SJCRH30 (cell line): ENCODE results near the gene VPS39. TPM values are rescaled to one million over a fixed set of nuclear protein-coding genes. Genes with fewer than 3 reads are reported as not detected.
"Not testable (repeated sequence)": the region's sequence is repeated elsewhere in the genome, so short reads cannot be mapped to it uniquely, and the experiment has no call there.

Source experiments
- DNase-seq, 2 experiments: peaks; one replicate each; pipeline ENCODE4 v3.0.0-alpha.2; 2015 to 2020
- H3K27ac ChIP-seq: fragments of 250-450 bp; sonication (Bioruptor Pico); 2 replicates; pipeline ENCODE4 v1.5.1; 2020; ENCODE audit warnings: mild to moderate bottlenecking, moderate library complexity
- H3K27me3 ChIP-seq: fragments of 250-450 bp; sonication (Bioruptor Pico); 2 replicates; pipeline ENCODE4 v1.5.1; 2020; ENCODE audit warnings: mild to moderate bottlenecking, moderate library complexity
- H3K36me3 ChIP-seq: fragments of 250-450 bp; sonication (Bioruptor Pico); 2 replicates; pipeline ENCODE4 v1.5.1; 2020; ENCODE audit warnings: mild to moderate bottlenecking, moderate library complexity
- H3K4me1 ChIP-seq: fragments of 250-450 bp; sonication (Bioruptor Pico); 2 replicates; pipeline ENCODE4 v1.5.1; 2020; ENCODE audit warnings: mild to moderate bottlenecking, moderate library complexity
- H3K4me3 ChIP-seq: fragments of 250-450 bp; sonication (Bioruptor Pico); 2 replicates; pipeline ENCODE4 v1.5.1; 2020; ENCODE audit warnings: mild to moderate bottlenecking, moderate library complexity
- H3K9me3 ChIP-seq: fragments of 250-450 bp; sonication (Bioruptor Pico); replicated peaks from 2 replicates; pipeline ENCODE4 v1.5.1; 2020; ENCODE audit warnings: mild to moderate bottlenecking, moderate library complexity
- total RNA-seq: library from RNA; depleted of rRNA; stranded (reverse); fragments of >200 nt; shearing (Covaris generic); gene quantifications from 2 replicates; pipeline ENCODE4 v1.2.3, GENCODE V29; 2014; rRNA removed

VPS39 gene, protein sequence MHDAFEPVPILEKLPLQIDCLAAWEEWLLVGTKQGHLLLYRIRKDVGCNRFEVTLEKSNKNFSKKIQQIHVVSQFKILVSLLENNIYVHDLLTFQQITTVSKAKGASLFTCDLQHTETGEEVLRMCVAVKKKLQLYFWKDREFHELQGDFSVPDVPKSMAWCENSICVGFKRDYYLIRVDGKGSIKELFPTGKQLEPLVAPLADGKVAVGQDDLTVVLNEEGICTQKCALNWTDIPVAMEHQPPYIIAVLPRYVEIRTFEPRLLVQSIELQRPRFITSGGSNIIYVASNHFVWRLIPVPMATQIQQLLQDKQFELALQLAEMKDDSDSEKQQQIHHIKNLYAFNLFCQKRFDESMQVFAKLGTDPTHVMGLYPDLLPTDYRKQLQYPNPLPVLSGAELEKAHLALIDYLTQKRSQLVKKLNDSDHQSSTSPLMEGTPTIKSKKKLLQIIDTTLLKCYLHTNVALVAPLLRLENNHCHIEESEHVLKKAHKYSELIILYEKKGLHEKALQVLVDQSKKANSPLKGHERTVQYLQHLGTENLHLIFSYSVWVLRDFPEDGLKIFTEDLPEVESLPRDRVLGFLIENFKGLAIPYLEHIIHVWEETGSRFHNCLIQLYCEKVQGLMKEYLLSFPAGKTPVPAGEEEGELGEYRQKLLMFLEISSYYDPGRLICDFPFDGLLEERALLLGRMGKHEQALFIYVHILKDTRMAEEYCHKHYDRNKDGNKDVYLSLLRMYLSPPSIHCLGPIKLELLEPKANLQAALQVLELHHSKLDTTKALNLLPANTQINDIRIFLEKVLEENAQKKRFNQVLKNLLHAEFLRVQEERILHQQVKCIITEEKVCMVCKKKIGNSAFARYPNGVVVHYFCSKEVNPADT
- 26.1 and 29.3 TPM in 2 replicates for total RNA-seq

DNA sequence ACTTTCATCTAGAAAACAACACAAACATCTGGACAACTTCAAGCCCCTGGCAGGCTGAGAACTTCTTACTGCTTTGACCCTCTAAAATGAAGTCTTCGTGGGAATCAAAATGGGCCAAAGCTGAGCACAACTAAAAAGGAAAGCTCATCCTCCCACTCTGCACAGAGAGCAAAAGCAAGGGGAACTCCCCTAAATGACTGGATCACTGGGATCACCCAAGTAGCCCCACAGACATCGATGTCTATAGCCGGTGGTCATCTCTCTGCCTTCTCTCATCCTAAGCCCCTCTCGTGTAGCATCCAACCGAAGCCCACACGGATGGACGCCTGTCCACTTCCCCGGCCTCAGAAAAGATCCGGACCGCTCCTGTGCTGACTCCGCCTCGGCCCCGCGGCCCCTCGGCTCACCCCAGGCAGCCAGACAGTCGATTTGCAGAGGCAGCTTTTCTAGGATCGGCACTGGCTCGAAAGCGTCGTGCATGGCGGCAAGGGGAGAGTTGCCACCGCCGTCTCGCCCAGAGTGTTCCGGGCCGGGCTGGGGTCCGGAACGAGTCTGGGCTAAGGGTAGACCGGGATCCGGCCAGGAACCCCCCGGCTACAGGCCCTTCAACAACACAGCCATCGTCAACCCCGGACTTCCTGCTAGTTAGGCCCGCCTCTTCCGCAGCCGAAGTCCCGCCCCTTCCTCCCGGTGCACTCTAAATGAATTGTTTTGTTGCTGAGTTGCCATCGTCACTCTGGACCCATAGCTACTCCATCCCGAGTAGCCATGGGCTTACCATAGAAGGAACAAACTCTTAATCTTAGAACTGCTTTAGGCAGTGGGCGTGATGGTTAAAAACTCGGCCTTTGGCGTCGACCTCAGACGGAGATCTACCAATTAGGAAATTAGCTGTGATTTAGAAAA lies at the start of gene VPS39:
VPS39 (minus strand) TSS at position 631 of the 906 bp plus-strand sequence; CDS start at position 480, 151 bp downstream.
- H3K36me3 ChIP-seq, result peaks cover 41% of the 10 kb centered on the region
- H3K4me1 ChIP-seq, result peaks cover 18% of the 10 kb centered on the region
- peak within 1 kb of the TSS; percentile 92 for H3K4me3 ChIP-seq
- H3K27ac ChIP-seq, result peak within 1 kb of the TSS; percentile 51
- peak; percentile 86 to 89 for DNase-seq
- H3K27me3 ChIP-seq, result no peaks in the 10 kb centered on the region
- no peaks in the 10 kb centered on the region for H3K9me3 ChIP-seq

DNA sequence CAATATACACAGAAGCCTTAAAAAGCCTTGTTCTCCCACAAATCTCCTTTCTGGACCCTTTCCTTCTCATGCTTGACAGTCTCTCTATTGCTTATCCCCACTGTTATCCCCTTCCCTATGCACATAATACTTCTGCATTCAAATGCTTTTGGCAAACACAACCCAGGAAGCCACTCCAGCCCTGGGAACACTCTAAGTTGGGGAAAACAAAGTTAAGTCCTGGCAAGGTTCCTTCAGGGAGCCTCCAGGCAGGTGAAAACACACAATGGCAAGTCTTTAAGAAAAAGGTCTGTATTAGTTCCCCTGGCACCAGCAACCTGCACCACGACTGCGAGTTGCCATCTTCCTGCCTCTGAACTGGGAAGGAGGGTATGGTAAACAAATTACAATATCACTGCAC lies 45.2 kb upstream of the VPS39 start:
- no peaks in the 10 kb centered on the region for H3K27me3 ChIP-seq
- no peak overlapping the region for H3K4me3 ChIP-seq
- no peaks in the 10 kb centered on the region for H3K4me1 ChIP-seq
- H3K36me3 ChIP-seq, result peaks cover 69% of the 10 kb centered on the region
- peaks cover 20% of the 10 kb centered on the region for H3K9me3 ChIP-seq
- no peak for DNase-seq
- no peak overlapping the region for H3K27ac ChIP-seq

DNA sequence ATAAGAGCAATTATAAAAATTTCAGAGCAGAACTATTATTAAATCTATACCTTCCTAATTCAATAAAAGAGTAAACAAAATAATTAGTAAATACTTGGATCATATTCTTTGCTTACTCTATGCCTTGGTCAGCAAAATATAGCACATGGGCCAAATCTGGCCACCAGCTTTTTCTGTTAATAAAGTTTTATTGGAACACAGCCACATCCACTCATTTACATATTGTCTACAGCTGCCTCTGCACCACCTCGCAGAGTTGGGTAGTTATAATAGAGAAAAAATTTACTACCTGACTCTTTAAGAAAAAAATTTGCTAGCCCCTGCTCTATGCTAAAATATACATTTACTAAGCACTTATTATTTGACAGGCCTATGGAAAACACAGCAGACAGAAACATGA lies 32.7 kb upstream of the VPS39 start:
- H3K4me1 ChIP-seq, result no peaks in the 10 kb centered on the region
- H3K27me3 ChIP-seq, result no peaks in the 10 kb centered on the region
- no peak overlapping the region for H3K27ac ChIP-seq
- no peak overlapping the region for H3K4me3 ChIP-seq
- no peak for DNase-seq
- H3K9me3 ChIP-seq, result no peaks in the 10 kb centered on the region
- H3K36me3 ChIP-seq, result peaks cover 50% of the 10 kb centered on the region

DNA sequence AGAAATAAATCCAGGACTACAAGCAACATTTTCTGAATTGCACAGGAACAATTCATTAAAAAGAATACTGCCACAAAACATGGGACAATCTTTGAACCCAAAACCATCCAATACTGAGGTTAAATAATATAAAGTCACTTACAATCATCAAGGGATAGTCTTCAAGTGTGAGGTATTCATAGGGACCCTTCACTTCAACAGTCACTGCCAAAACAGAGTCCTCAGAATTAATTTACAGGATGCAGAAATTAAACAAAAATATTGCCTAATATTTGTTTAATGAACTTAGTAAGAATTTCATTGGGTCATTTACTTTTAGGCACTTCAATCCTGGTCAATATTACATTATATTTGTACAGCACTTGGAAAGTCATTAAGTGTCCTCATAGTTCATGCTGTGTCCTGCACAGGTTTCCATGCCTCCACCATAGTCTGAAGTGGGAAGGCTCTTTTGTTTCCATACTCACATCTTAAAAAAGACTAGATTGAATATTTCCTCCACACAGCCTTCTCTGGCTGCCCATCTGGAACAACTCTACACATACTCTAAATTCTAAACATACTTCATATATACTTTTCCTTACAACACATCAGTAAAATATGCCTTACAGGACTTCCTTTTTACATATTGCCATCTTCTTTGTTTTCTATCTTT lies 31.6 kb upstream of the VPS39 start:
- H3K36me3 ChIP-seq, result peaks cover 60% of the 10 kb centered on the region

DNA sequence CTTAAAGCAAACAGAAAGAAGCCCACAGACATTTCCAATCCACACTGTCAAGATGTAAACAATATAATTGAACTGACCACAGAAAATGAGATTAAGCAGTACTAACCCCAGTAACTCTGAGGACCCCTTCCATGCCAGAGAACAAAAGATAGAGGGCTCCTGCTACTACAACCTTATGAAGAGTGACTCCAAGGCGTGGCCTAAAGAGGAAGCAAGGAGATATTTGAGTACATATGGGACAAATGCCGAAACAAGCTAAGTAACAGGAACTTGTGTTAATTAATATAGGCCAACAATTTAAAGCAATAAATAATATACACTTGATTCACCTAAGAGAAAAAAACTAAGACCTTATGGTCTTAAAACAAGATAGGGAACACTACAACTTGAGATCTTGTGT lies 25.0 kb upstream of the VPS39 start:
- peaks cover 91% of the 10 kb centered on the region for H3K36me3 ChIP-seq
- H3K4me1 ChIP-seq, result no peaks in the 10 kb centered on the region
- H3K27me3 ChIP-seq, result no peaks in the 10 kb centered on the region
- no peaks in the 10 kb centered on the region for H3K9me3 ChIP-seq
- DNase-seq, result no peak
- no peak overlapping the region for H3K4me3 ChIP-seq
- no peak overlapping the region for H3K27ac ChIP-seq

More for the DNA sequence above, 31.6 kb upstream of the VPS39 start:
- Histone ChIP-seq H3K9me3 (no peaks in the 10 kb centered on the region), H3K27ac (no peak overlapping the region), H3K4me3 (no peak overlapping the region), H3K4me1 (no peaks in the 10 kb centered on the region), H3K27me3 (no peaks in the 10 kb centered on the region)
- no peak for DNase-seq

DNA sequence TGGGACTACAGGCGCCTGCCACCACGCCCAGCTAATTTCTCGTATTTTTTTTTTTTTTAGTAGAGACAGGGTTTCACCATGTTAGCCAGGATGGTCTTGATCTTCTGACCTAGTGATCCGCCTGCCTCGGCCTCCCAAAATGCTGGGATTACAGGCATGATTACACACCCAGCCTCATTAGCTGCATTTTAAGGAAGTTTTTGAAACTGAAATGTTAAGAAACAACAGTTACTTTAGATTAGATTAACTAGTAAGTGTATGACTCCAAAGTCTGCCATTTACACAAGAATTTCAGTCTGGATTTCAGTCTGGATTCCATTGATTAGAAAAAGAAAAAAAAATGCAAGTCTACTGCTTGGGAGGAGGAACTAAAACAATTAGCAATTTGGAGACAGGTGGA lies 24.5 kb upstream of the VPS39 start:
- Histone ChIP-seq H3K9me3 (no peaks in the 10 kb centered on the region), H3K36me3 (peaks cover 89% of the 10 kb centered on the region), H3K4me3 (no peak overlapping the region), H3K27me3 (no peaks in the 10 kb centered on the region), H3K27ac (no peak overlapping the region), H3K4me1 (no peaks in the 10 kb centered on the region)
- no peak for DNase-seq

DNA sequence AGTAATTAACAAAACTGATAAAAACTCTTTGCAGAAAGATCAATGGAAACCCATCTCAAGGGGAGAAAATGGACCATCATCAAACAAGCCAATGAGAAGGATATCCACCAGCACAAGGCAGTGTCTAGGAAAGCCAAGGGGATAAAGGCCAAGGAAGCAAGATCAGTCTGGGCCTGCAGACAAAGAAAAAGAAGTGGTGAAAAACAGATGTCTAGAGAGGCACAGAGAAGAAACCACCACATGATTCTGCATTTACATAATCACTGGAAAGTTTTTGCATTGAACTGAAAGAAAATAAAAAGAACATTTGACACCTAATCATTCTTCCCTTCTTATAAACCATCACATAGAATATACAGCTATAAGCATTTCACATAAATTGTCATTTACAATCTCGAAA lies 23.0 kb upstream of the VPS39 start:
- Histone ChIP-seq H3K9me3 (no peaks in the 10 kb centered on the region), H3K36me3 (peaks cover 89% of the 10 kb centered on the region), H3K4me3 (no peak overlapping the region), H3K27ac (no peak overlapping the region), H3K27me3 (no peaks in the 10 kb centered on the region), H3K4me1 (no peaks in the 10 kb centered on the region)
- DNase-seq, result no peak

DNA sequence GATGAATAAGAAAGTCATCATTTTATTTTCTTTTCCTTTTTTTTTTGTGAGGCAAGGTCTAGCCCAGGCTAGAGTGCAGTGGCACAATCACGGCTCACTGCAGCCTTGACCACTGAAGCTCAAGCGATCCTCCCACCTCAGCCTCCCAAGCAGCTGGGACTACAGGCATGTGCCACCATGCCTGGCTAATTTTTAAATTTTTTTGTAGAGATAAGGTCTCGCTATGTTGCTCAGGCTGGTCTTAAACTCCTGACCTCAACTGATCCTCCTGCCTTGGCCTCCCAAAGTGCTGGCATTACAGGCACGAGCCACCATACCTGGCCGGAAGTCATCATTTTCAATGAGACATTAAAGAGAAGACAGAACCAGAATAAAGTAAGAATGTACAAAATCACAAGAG lies 20.9 kb upstream of the VPS39 start:
- not testable (repeated sequence) for H3K4me3 ChIP-seq, H3K9me3 ChIP-seq, H3K27ac ChIP-seq, H3K27me3 ChIP-seq, H3K4me1 ChIP-seq, DNase-seq
- H3K36me3 ChIP-seq, result peaks cover 76% of the 10 kb centered on the region

DNA sequence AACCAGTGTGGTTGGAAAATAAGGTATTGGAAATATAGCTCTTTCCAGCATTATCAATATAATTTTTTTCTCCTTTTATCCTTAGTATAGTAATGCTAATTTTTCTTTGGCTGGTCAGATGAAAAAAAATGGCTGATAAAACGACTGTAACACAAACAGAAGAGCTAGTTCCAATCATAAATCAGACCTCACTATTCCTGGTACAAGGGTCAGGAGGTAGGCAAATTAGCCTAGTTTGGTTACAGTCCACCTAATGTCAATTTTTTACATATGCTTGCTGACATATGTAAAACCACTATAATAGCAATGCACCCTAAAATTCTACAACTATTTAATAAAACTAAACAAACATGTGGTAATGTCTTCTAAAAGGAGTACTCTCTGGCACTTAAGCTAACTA lies 19.9 kb upstream of the VPS39 start:
- Histone ChIP-seq H3K36me3 (peaks cover 70% of the 10 kb centered on the region), H3K27me3 (no peaks in the 10 kb centered on the region), H3K9me3 (no peaks in the 10 kb centered on the region), H3K4me3 (no peak overlapping the region), H3K4me1 (no peaks in the 10 kb centered on the region), H3K27ac (no peak overlapping the region)
- DNase-seq, result no peak

DNA sequence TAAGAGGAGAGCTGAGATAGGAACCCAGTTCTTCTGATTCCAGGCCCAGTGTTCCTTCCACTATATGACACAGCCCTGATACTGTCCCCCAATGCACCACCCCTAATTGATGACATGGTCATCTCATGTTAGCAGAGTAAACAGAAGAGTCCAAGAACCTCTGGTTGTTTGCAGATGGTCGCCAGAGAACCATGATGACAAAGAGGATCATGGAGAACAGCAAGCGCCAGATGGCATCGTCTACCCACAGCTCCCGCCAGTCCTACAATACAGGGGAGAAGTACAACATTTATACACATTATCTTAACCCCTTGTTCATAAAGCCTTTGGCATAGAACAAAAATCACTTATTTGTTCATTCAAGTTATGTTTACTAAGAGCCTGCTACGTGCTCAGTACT lies 18.5 kb upstream of the VPS39 start:
- Histone ChIP-seq H3K36me3 (peaks cover 61% of the 10 kb centered on the region), H3K27ac (no peak overlapping the region), H3K4me1 (no peaks in the 10 kb centered on the region)

DNA sequence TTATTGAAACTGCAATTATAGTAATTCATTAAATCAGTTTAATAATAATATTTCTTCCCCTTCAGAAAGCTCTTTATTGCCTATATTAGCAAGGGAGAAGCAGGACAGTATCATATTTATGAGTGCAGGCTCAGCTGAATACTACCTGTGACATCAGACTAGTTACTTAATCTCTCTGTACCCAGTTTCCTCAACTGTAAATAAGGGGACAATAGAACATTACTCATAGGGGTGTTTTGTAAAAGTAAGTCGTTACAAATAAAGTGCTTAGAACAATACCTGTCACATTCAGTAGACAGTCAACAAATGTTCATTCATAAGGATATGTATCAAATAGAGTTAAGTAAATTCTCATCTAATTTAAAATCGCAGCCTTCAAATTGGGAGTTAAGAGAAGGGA lies 12.1 kb upstream of the VPS39 start:
- Histone ChIP-seq H3K4me1 (no peaks in the 10 kb centered on the region), H3K36me3 (peaks cover 48% of the 10 kb centered on the region), H3K27me3 (no peaks in the 10 kb centered on the region), H3K4me3 (no peak overlapping the region), H3K9me3 (no peaks in the 10 kb centered on the region), H3K27ac (no peak overlapping the region)
- no peak for DNase-seq

More for the DNA sequence above, 18.5 kb upstream of the VPS39 start:
- no peak overlapping the region for H3K4me3 ChIP-seq
- DNase-seq, result no peak
- H3K27me3 ChIP-seq, result no peaks in the 10 kb centered on the region
- no peaks in the 10 kb centered on the region for H3K9me3 ChIP-seq

DNA sequence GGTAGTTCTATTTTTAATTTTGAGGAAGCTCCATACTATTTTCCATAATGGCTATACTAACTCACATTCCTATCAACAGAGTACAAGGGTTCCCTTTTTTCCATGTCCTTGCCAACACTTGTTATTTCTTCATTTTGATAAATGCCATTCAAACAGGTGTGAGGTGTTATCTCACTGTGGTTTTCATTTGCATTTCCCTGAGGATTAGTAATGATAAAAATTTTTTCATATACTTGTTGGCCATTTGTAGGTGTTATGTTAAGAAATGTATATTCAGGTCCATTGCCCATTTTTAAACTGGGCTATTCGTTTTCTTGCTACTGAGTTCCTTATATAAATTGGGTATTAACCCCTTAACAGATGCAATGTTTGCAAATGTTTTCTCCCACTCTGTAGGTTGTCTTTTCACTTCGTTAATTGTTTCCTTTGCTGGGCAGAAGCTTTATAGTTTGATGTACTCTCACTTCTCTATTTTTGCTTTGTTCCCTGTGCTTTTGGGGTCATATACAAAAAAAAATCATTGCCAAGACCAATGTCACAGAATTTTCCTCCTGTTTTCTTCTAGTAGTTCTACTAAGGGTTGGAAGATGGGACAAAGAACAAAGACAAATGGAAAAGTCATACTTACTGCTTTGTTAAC lies 11.0 kb upstream of the VPS39 start:
- Histone ChIP-seq H3K4me1 (no peaks in the 10 kb centered on the region), H3K27me3 (no peaks in the 10 kb centered on the region), H3K36me3 (peaks cover 44% of the 10 kb centered on the region), H3K4me3 (no peak overlapping the region), H3K27ac (no peak overlapping the region), H3K9me3 (no peaks in the 10 kb centered on the region)
- no peak for DNase-seq

DNA sequence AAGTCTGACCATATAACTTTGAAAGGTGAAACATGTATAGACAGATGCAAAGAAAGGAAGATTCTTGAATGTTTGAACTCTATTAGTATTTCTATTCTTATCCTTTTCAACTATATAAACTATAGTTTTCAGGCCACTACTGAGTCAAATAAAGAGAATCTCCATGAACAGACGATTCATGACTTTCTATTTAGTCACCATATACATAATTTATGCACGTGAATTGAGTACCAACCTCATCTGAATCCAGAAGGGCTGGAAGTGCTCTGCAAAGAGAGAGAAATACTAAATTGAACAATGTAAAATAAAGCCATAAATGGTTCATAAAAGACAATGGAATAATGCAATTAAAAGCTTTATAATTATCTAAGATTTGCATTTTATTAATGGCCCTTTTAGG lies 9.5 kb upstream of the VPS39 start:
- no peaks in the 10 kb centered on the region for H3K9me3 ChIP-seq
- H3K27ac ChIP-seq, result no peak overlapping the region
- no peaks in the 10 kb centered on the region for H3K27me3 ChIP-seq
- H3K4me3 ChIP-seq, result no peak overlapping the region
- peaks cover 55% of the 10 kb centered on the region for H3K36me3 ChIP-seq
- no peaks in the 10 kb centered on the region for H3K4me1 ChIP-seq
- no peak for DNase-seq
